Measurements from ENCODE around the gene BAG1.

Gene BAG1

GRCh38 chr9:33273972-33274328, 9.4 kb upstream of the BAG1 start:
- no peak for DNase-seq (ENCODE audit: low read depth in 2 of 2, low spot score in 1 of 2)

- no peak for DNase-seq (ENCODE audit: low read depth in 2 of 2, low spot score in 1 of 2)
Observed at GRCh38 chr9:33273266-33273971, 8.9 kb upstream of the BAG1 start.

GRCh38 chr9:33272061-33272460, 7.6 kb upstream of the BAG1 start:
- DNase-seq (ENCODE audit: low read depth in 2 of 2, low spot score in 1 of 2), result no peak

GRCh38 chr9:33270146-33270545, 5.6 kb upstream of the BAG1 start:
- DNase-seq (ENCODE audit: low read depth in 2 of 2, low spot score in 1 of 2), result no peak

- DNase-seq (ENCODE audit: low read depth in 2 of 2, low spot score in 1 of 2), result no peak
Observed at GRCh38 chr9:33267151-33267767, 2.8 kb upstream of the BAG1 start.

GRCh38 chr9:33265211-33265865, 830 bp upstream of the BAG1 start:
- no peak for DNase-seq (ENCODE audit: low read depth in 2 of 2, low spot score in 1 of 2)

- peak in 1 of 2 donors; percentile 6 for DNase-seq (ENCODE audit: low read depth in 2 of 2, low spot score in 1 of 2)
Observed at GRCh38 chr9:33264003-33264472, 470 bp downstream of the BAG1 start.

GRCh38 chr9:33263131-33264002, 1.1 kb downstream of the BAG1 start:
- no peak for DNase-seq (ENCODE audit: low read depth in 2 of 2, low spot score in 1 of 2)

- DNase-seq (ENCODE audit: low read depth in 2 of 2, low spot score in 1 of 2), result no peak
Observed at GRCh38 chr9:33260372-33260771, 4.1 kb downstream of the BAG1 start.

GRCh38 chr9:33257276-33257675, 7.2 kb downstream of the BAG1 start:
- no peak for DNase-seq (ENCODE audit: low read depth in 2 of 2, low spot score in 1 of 2)

GRCh38 chr9:33256236-33256635, 8.3 kb downstream of the BAG1 start:
- DNase-seq (ENCODE audit: low read depth in 2 of 2, low spot score in 1 of 2), result no peak

GRCh38 chr9:33255471-33255870, 9.0 kb downstream of the BAG1 start:
- DNase-seq (ENCODE audit: low read depth in 2 of 2, low spot score in 1 of 2), result no peak

- no peak for DNase-seq (ENCODE audit: low read depth in 2 of 2, low spot score in 1 of 2)
Observed at GRCh38 chr9:33255014-33255413, 9.5 kb downstream of the BAG1 start.

- no peak for DNase-seq (ENCODE audit: low read depth in 2 of 2, low spot score in 1 of 2)
Observed at GRCh38 chr9:33254211-33254610, 10.3 kb downstream of the BAG1 start.

- DNase-seq (ENCODE audit: low read depth in 2 of 2, low spot score in 1 of 2), result no peak
Observed at GRCh38 chr9:33250458-33250995, 14.0 kb downstream of the BAG1 start.

- DNase-seq (ENCODE audit: low read depth in 2 of 2, low spot score in 1 of 2), result no peak
Observed at GRCh38 chr9:33249983-33250382, 14.5 kb downstream of the BAG1 start.

GRCh38 chr9:33249087-33249658, 15.3 kb downstream of the BAG1 start:
- DNase-seq (ENCODE audit: low read depth in 2 of 2, low spot score in 1 of 2), result no peak

- DNase-seq (ENCODE audit: low read depth in 2 of 2, low spot score in 1 of 2), result no peak
Observed at GRCh38 chr9:33248606-33249005, 15.9 kb downstream of the BAG1 start.

- no peak for DNase-seq (ENCODE audit: low read depth in 2 of 2, low spot score in 1 of 2)
Observed at GRCh38 chr9:33246269-33246860, 18.1 kb downstream of the BAG1 start.

GRCh38 chr9:33245341-33245740, 19.2 kb downstream of the BAG1 start:
- no peak for DNase-seq (ENCODE audit: low read depth in 2 of 2, low spot score in 1 of 2)

Measured in stimulated activated CD8-positive, alpha-beta memory T cell treated with anti-CD3 and anti-CD28 coated beads, Interleukin-4, amount 100 ng/mL, for 4 hours (primary cell).